ENCODE measurements around the gene USP53. TPM values are rescaled to one million over a fixed set of nuclear protein-coding genes. Genes with fewer than 3 reads are reported as not detected.

Gene USP53
- total and polyA plus RNA-seq, 9 of the 15 experiments (the other 6 are each of a cell fraction or from before 2014, with no cell fraction given), result 2.9 to 9.6 (median 8.3) TPM

DNA sequence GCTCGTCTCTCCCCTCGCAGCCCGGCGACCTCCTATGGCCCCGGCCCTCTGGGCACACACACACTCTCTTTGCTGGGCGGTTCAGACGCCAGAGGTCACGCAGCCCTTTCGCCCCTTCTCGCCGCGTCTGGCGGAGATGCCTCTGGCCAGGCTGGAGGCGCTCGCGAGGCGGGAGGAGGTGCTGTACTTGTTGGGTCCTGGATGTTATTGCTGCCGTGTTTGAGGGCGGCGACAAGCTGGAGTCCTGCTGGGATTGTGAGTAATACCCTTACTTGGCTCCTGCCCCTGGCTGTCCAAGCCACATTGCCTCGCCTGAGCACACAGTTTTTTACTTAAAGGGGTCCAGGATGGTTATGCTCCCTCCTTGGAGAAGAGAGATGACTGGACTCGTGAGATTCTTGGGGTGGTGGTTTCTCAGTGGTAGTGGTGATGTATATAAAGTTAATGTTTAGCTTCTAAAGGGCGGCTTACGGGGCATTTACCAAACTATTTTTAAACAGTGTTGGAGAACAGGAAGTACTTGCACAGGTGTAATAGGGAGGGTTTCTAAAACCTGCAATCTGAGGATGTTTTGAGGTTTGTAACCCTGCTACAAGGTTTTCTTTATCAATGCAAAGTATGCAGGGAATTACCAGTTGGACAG, 572 bp downstream of the USP53 start (continued):
- TF ChIP-seq, protein P1, sequence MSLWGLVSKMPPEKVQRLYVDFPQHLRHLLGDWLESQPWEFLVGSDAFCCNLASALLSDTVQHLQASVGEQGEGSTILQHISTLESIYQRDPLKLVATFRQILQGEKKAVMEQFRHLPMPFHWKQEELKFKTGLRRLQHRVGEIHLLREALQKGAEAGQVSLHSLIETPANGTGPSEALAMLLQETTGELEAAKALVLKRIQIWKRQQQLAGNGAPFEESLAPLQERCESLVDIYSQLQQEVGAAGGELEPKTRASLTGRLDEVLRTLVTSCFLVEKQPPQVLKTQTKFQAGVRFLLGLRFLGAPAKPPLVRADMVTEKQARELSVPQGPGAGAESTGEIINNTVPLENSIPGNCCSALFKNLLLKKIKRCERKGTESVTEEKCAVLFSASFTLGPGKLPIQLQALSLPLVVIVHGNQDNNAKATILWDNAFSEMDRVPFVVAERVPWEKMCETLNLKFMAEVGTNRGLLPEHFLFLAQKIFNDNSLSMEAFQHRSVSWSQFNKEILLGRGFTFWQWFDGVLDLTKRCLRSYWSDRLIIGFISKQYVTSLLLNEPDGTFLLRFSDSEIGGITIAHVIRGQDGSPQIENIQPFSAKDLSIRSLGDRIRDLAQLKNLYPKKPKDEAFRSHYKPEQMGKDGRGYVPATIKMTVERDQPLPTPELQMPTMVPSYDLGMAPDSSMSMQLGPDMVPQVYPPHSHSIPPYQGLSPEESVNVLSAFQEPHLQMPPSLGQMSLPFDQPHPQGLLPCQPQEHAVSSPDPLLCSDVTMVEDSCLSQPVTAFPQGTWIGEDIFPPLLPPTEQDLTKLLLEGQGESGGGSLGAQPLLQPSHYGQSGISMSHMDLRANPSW (CRISPR knock-in tag; IDR thresholded peaks at IDR 0.05), result 0 out of 2 replicates have a peak, but pooled peaks have one; percentile 36
- TF ChIP-seq HNRNPUL1 (IDR thresholded peaks at IDR 0.05; ENCODE audit: low read length) (no peak), POLR2AphosphoS2 (IDR thresholded peaks at IDR 0.05; ENCODE audit: low read length) (no peak; the same call in 1 of the 2 replicates), ERF (CRISPR knock-in tag; IDR thresholded peaks at IDR 0.05) (no peak), TAF9B (IDR thresholded peaks at IDR 0.05; ENCODE audit: partially characterized antibody) (peak; percentile 16), GATAD2A (IDR thresholded peaks at IDR 0.05) (peak; percentile 65; the same call in 1 of the 2 replicates), CTBP1 (IDR thresholded peaks at IDR 0.05; ENCODE audit: borderline replicate concordance) (peak; percentile 89; the same call in 1 of the 2 replicates), RUNX1 (IDR thresholded peaks at IDR 0.05; ENCODE audit: low read depth) (0 out of 2 replicates have a peak, but pooled peaks have one; percentile 30), ZKSCAN1 (IDR thresholded peaks at IDR 0.05; ENCODE audit: low read depth, low read length) (no peak), ZNF431 (CRISPR knock-in tag; IDR thresholded peaks at IDR 0.05) (peak; percentile 20; the same call in 1 of the 2 replicates), HDGF (IDR thresholded peaks at IDR 0.05) (no peak), TCF3 (CRISPR knock-in tag; IDR thresholded peaks at IDR 0.05) (0 out of 2 replicates have a peak, but pooled peaks have one; percentile 12), BACH1 (tag; IDR thresholded peaks at IDR 0.05) (no peak), LARP7 (IDR thresholded peaks at IDR 0.05) (no peak), POLR3A (IDR thresholded peaks at IDR 0.05; ENCODE audit: borderline replicate concordance, extremely low read depth, insufficient read depth, insufficient read length) (no peak), NR3C1 (CRISPR knock-in tag; IDR thresholded peaks at IDR 0.05) (no peak), POLR2H (tag; IDR thresholded peaks at IDR 0.05; ENCODE audit: low read depth) (no peak)
- TF ChIP-seq, protein P2, sequence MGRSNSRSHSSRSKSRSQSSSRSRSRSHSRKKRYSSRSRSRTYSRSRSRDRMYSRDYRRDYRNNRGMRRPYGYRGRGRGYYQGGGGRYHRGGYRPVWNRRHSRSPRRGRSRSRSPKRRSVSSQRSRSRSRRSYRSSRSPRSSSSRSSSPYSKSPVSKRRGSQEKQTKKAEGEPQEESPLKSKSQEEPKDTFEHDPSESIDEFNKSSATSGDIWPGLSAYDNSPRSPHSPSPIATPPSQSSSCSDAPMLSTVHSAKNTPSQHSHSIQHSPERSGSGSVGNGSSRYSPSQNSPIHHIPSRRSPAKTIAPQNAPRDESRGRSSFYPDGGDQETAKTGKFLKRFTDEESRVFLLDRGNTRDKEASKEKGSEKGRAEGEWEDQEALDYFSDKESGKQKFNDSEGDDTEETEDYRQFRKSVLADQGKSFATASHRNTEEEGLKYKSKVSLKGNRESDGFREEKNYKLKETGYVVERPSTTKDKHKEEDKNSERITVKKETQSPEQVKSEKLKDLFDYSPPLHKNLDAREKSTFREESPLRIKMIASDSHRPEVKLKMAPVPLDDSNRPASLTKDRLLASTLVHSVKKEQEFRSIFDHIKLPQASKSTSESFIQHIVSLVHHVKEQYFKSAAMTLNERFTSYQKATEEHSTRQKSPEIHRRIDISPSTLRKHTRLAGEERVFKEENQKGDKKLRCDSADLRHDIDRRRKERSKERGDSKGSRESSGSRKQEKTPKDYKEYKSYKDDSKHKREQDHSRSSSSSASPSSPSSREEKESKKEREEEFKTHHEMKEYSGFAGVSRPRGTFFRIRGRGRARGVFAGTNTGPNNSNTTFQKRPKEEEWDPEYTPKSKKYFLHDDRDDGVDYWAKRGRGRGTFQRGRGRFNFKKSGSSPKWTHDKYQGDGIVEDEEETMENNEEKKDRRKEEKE (IDR thresholded peaks at IDR 0.05; ENCODE audit: borderline replicate concordance in 1 of 2, control insufficient read depth in 1 of 2, low read depth in 2 of 2, low read length in 1 of 2), result 0 out of 4 replicates have a peak, but pooled peaks of 1 of the 2 experiments have one; percentile 25
- TF ChIP-seq, protein P3, sequence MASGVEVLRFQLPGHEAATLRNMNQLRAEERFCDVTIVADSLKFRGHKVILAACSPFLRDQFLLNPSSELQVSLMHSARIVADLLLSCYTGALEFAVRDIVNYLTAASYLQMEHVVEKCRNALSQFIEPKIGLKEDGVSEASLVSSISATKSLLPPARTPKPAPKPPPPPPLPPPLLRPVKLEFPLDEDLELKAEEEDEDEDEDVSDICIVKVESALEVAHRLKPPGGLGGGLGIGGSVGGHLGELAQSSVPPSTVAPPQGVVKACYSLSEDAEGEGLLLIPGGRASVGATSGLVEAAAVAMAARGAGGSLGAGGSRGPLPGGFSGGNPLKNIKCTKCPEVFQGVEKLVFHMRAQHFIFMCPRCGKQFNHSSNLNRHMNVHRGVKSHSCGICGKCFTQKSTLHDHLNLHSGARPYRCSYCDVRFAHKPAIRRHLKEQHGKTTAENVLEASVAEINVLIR (CRISPR knock-in tag; IDR thresholded peaks at IDR 0.05), result no peak
- TF ChIP-seq, protein P4, sequence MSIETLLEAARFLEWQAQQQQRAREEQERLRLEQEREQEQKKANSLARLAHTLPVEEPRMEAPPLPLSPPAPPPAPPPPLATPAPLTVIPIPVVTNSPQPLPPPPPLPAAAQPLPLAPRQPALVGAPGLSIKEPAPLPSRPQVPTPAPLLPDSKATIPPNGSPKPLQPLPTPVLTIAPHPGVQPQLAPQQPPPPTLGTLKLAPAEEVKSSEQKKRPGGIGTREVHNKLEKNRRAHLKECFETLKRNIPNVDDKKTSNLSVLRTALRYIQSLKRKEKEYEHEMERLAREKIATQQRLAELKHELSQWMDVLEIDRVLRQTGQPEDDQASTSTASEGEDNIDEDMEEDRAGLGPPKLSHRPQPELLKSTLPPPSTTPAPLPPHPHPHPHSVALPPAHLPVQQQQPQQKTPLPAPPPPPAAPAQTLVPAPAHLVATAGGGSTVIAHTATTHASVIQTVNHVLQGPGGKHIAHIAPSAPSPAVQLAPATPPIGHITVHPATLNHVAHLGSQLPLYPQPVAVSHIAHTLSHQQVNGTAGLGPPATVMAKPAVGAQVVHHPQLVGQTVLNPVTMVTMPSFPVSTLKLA (conservative IDR thresholded peaks at IDR 0.05), result peak in 1 of 2 experiments; percentile 19; a peak in 1 of 4 replicates
